ENCODE results near the gene ADARB2. TPM values are rescaled to one million over a fixed set of nuclear protein-coding genes. Genes with fewer than 3 reads are reported as not detected.

ADARB2 gene
- total and polyA plus RNA-seq, 4 experiments from 2014 or later: 13.5 to 14.1 TPM; not detected in 2

GRCh38 chr10:1179346-1180070, 557.8 kb downstream of the ADARB2 start:
- H3K36me3 ChIP-seq (ENCODE audit: insufficient read depth, low read length): no peaks in the 10 kb centered on the region
- ChIA-PET POLR2A (ENCODE audit: partially characterized antibody) (no interaction called here), CTCF (ENCODE audit: partially characterized antibody) (no interaction called here)
- H3K9me3 Mint-ChIP-seq: no peaks in the 10 kb centered on the region
- no peak overlapping the region for H3K4me3 ChIP-seq (ENCODE audit: low read length in 2 of 2)
- no peaks in the 10 kb centered on the region for H3K9me3 ChIP-seq (ENCODE audit: control insufficient read depth in 1 of 2, low read length in 2 of 2)
- no peak overlapping the region for H3K27ac Mint-ChIP-seq
- H3K27ac ChIP-seq (ENCODE audit: low read depth, low read length): no peak overlapping the region
- H3K27me3 Mint-ChIP-seq: peaks cover 3% of the 10 kb centered on the region in 2 donors
- H3K27me3 ChIP-seq (ENCODE audit: insufficient read depth, low read length): no peaks in the 10 kb centered on the region
- H3K36me3 Mint-ChIP-seq: no peaks in the 10 kb centered on the region
- peaks cover 0 to 3% (median 0%) of the 10 kb centered on the region in 4 donors for H3K4me1 Mint-ChIP-seq
- H3K4me1 ChIP-seq (ENCODE audit: insufficient read depth, low read length): no peaks in the 10 kb centered on the region
- DNase-seq: no peak
- intact Hi-C loops (cut with micrococcal nuclease): no loop called here
- H3K4me3 Mint-ChIP-seq: no peak overlapping the region

DNA sequence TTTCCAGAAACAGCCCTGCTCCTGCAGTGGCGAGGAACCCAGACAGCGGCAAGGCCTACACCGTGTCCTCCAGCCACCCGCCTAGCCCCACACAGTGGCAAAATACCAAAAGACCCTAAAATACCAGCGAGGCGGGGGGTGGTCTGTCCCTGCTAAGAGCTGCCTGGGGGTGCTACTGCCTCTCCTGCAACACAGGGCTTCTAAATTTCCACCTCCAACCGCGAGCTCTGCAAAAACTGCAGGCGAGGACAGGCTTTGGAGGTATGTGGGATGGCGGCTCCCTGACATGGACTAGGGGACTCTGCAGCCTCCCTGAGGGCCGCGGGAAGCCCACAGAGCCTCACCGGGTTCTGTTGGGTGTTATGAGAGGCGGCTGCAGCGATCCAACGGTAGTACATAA, 558.8 kb downstream of the ADARB2 start:
- H3K27me3 Mint-ChIP-seq: peaks cover 3 to 5% of the 10 kb centered on the region in 2 donors
- H3K9me3 ChIP-seq (ENCODE audit: control insufficient read depth in 1 of 2, low read length in 2 of 2): no peaks in the 10 kb centered on the region
- H3K36me3 ChIP-seq (ENCODE audit: insufficient read depth, low read length): no peaks in the 10 kb centered on the region
- no peaks in the 10 kb centered on the region for H3K36me3 Mint-ChIP-seq
- peaks cover 0 to 3% (median 0%) of the 10 kb centered on the region in 4 donors for H3K4me1 Mint-ChIP-seq
- H3K9me3 Mint-ChIP-seq: no peaks in the 10 kb centered on the region
- H3K27me3 ChIP-seq (ENCODE audit: insufficient read depth, low read length): no peaks in the 10 kb centered on the region
- no peak overlapping the region for H3K4me3 Mint-ChIP-seq
- no peak overlapping the region for H3K27ac ChIP-seq (ENCODE audit: low read depth, low read length)
- ChIA-PET CTCF (ENCODE audit: partially characterized antibody) (no interaction called here), POLR2A (ENCODE audit: partially characterized antibody) (no interaction called here)
- H3K27ac Mint-ChIP-seq: no peak overlapping the region
- no peaks in the 10 kb centered on the region for H3K4me1 ChIP-seq (ENCODE audit: insufficient read depth, low read length)
- no peak overlapping the region for H3K4me3 ChIP-seq (ENCODE audit: low read length in 2 of 2)
- no peak for DNase-seq
- intact Hi-C loops (cut with micrococcal nuclease): no loop called here

DNA sequence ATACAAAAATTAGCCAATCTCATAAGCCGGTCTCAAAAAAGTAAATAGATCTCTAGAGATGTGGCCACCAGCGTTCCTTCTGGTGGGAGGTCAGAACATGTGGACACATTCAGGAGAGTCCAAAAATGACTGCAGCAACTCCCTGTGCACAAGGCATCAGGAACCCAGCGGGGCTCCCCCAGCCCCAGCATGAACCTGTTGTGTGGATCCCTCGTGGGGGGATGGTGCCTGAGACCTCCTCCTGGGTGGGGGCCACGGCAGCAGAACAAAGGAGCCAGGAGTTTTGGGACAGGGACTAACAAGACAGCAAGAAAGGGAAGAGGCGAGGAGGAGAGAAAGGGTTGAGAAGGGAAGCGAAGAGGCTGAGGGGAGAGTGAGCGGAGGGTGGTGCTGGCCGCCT, 559.4 kb downstream of the ADARB2 start:
- Histone ChIP-seq H3K4me1 (ENCODE audit: insufficient read depth, low read length) (no peaks in the 10 kb centered on the region), H3K9me3 (ENCODE audit: control insufficient read depth in 1 of 2, low read length in 2 of 2) (no peaks in the 10 kb centered on the region), H3K36me3 (ENCODE audit: insufficient read depth, low read length) (no peaks in the 10 kb centered on the region), H3K4me3 (ENCODE audit: low read length in 2 of 2) (no peak overlapping the region), H3K27me3 (ENCODE audit: insufficient read depth, low read length) (no peaks in the 10 kb centered on the region), H3K27ac (ENCODE audit: low read depth, low read length) (no peak overlapping the region)
- DNase-seq: no peak
- H3K27ac Mint-ChIP-seq: peak overlapping the region in 1 of 7 donors; percentile 59
- no peaks in the 10 kb centered on the region for H3K9me3 Mint-ChIP-seq
- H3K27me3 Mint-ChIP-seq: peaks cover 3 to 5% of the 10 kb centered on the region in 2 donors
- H3K36me3 Mint-ChIP-seq: no peaks in the 10 kb centered on the region
- ChIA-PET POLR2A (ENCODE audit: partially characterized antibody) (no interaction called here), CTCF (ENCODE audit: partially characterized antibody) (no interaction called here)
- H3K4me3 Mint-ChIP-seq: no peak overlapping the region
- intact Hi-C loops (cut with micrococcal nuclease): no loop called here
- peaks cover 0 to 3% (median 0%) of the 10 kb centered on the region in 4 donors for H3K4me1 Mint-ChIP-seq

DNA sequence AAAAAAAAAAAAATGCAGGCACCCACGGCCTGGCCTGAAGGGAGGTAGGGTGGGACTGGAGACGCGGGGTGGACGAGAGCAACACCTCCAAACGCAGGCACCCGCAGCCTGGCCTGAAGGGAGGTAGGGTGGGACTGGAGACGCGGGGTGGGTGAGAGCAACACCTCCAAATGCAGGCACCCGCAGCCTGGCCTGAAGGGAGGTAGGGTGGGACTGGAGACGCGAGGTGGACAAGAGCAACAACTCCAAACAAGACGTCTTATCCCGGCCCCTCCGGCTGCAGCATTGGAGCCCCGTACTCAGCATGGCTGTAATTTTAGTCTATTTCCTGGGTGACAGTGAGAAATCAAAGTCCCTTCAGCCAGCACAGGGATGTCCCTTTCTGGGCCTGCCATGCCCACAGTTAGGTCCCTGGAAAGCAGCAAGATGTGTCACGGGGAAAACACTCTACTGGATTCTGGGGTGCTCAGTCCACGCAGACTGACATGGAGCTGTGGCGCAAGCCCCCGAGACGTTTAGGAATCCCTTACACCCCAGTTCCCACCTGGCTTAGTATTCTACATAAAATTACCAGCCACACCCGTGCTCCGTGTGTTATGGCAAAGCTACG, 561.3 kb downstream of the ADARB2 start:
- H3K4me1 Mint-ChIP-seq: peaks cover 0 to 1% (median 0%) of the 10 kb centered on the region in 4 donors
- ChIA-PET CTCF (ENCODE audit: partially characterized antibody) (no interaction called here), POLR2A (ENCODE audit: partially characterized antibody) (no interaction called here)
- no peaks in the 10 kb centered on the region for H3K9me3 Mint-ChIP-seq
- intact Hi-C loops (cut with micrococcal nuclease): no loop called here
- DNase-seq: no peak
- Histone ChIP-seq H3K27ac (ENCODE audit: low read depth, low read length) (no peak overlapping the region), H3K27me3 (ENCODE audit: insufficient read depth, low read length) (no peaks in the 10 kb centered on the region), H3K4me1 (ENCODE audit: insufficient read depth, low read length) (no peaks in the 10 kb centered on the region), H3K9me3 (ENCODE audit: control insufficient read depth in 1 of 2, low read length in 2 of 2) (no peaks in the 10 kb centered on the region), H3K4me3 (ENCODE audit: low read length in 2 of 2) (no peak overlapping the region), H3K36me3 (ENCODE audit: insufficient read depth, low read length) (no peaks in the 10 kb centered on the region)
- no peaks in the 10 kb centered on the region for H3K36me3 Mint-ChIP-seq
- H3K27me3 Mint-ChIP-seq: peaks cover 4 to 5% of the 10 kb centered on the region in 2 donors
- no peak overlapping the region for H3K27ac Mint-ChIP-seq
- no peak overlapping the region for H3K4me3 Mint-ChIP-seq

GRCh38 chr10:1174022-1174421, 563.3 kb downstream of the ADARB2 start:
- no peaks in the 10 kb centered on the region for H3K36me3 Mint-ChIP-seq
- Histone ChIP-seq H3K27me3 (ENCODE audit: insufficient read depth, low read length) (no peaks in the 10 kb centered on the region), H3K9me3 (ENCODE audit: control insufficient read depth in 1 of 2, low read length in 2 of 2) (no peaks in the 10 kb centered on the region), H3K4me1 (ENCODE audit: insufficient read depth, low read length) (no peaks in the 10 kb centered on the region), H3K27ac (ENCODE audit: low read depth, low read length) (no peak overlapping the region), H3K36me3 (ENCODE audit: insufficient read depth, low read length) (no peaks in the 10 kb centered on the region), H3K4me3 (ENCODE audit: low read length in 2 of 2) (no peak overlapping the region)
- no peak overlapping the region for H3K4me3 Mint-ChIP-seq
- ChIA-PET CTCF (ENCODE audit: partially characterized antibody) (no interaction called here), POLR2A (ENCODE audit: partially characterized antibody) (no interaction called here)
- peaks cover 0 to 1% (median 0%) of the 10 kb centered on the region in 4 donors for H3K4me1 Mint-ChIP-seq
- intact Hi-C loops (cut with micrococcal nuclease): no loop called here
- peaks cover 0 to 2% (median 0%) of the 10 kb centered on the region in 8 donors for H3K9me3 Mint-ChIP-seq
- no peak overlapping the region for H3K27ac Mint-ChIP-seq
- no peak for DNase-seq
- peaks cover 2 to 3% of the 10 kb centered on the region in 2 donors for H3K27me3 Mint-ChIP-seq

DNA sequence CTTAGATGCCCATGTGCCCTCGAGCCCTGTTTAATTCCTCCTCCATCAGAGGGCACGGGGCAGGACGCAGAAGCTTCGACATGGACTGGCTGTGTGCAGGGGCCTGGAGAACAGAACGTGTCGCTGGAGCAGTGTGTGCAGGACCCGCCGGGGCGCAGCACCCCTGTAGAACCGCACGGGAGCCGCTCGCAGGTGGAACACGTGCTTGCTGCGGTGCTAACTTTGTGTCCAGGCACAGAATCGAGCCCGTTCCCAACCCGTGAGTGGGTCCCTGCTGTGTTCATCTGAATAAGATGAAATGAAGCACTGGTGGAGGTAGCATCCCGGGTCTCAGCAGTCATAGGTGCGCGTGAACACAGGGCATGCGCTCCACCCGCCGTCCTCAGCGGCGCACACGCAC, 564.2 kb downstream of the ADARB2 start:
- POLR2A ChIA-PET (ENCODE audit: partially characterized antibody): no interaction called here
- no peak for DNase-seq
- H3K4me1 ChIP-seq (ENCODE audit: insufficient read depth, low read length): no peaks in the 10 kb centered on the region
- H3K9me3 Mint-ChIP-seq: peaks cover 0 to 2% (median 0%) of the 10 kb centered on the region in 8 donors
- no peaks in the 10 kb centered on the region for H3K36me3 Mint-ChIP-seq
- intact Hi-C loops (cut with micrococcal nuclease): no loop called here
- no peak overlapping the region for H3K27ac Mint-ChIP-seq
- H3K4me3 ChIP-seq (ENCODE audit: low read length in 2 of 2): no peak overlapping the region
- peaks cover 0 to 1% (median 0%) of the 10 kb centered on the region in 4 donors for H3K4me1 Mint-ChIP-seq
- no peaks in the 10 kb centered on the region for H3K27me3 ChIP-seq (ENCODE audit: insufficient read depth, low read length)
- no peak overlapping the region for H3K27ac ChIP-seq (ENCODE audit: low read depth, low read length)
- CTCF ChIA-PET (ENCODE audit: partially characterized antibody): no interaction called here
- H3K36me3 ChIP-seq (ENCODE audit: insufficient read depth, low read length): no peaks in the 10 kb centered on the region
- H3K9me3 ChIP-seq (ENCODE audit: control insufficient read depth in 1 of 2, low read length in 2 of 2): no peaks in the 10 kb centered on the region
- no peak overlapping the region for H3K4me3 Mint-ChIP-seq
- peaks cover 3 to 4% of the 10 kb centered on the region in 2 donors for H3K27me3 Mint-ChIP-seq

DNA sequence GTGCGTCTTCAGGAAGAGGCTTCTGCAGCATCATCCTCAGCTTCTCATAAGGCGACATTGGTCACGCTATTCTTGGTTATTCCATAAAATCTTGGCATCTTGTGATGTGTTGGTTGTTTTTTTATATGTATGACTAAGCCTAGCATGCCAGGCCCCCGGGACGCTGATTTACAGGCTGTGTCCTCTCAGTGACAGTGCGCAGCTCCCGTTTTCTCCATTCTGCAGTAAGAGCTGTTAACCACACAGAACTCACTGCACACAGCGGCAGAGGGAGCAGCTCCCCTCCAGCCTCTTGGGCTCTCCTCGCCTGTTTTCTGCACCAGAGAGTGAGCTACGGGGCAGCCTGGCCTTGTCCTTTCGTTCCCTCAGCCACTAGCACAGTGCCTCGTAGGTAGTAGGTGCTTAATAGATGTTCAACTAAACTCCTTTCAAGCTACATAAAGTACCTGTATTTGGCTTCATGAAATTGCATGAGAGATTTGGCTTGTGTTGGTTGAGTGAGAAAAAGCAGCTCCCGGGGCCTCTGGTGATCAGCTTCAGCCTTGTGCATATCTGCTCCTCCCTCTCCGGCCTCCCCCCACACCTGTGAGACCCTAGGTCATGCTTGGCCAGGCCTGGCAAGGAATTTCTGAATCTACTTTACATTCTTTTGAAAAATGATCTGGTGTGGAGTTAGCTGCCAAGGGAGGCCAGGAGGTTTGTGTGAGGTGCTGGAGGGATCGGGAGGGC, 564.9 kb downstream of the ADARB2 start:
- no peaks in the 10 kb centered on the region for H3K36me3 Mint-ChIP-seq
- H3K27ac Mint-ChIP-seq: peak overlapping the region in 2 of 7 donors; percentile 51 to 81
- CTCF ChIA-PET (ENCODE audit: partially characterized antibody): interaction anchor here (0.5 kb wide), 1 partner anchor 188 kb away, joined by 3 read pairs; no protein-coding TSS in a partner anchor
- H3K27me3 Mint-ChIP-seq: peaks cover 5 to 7% of the 10 kb centered on the region in 2 donors
- H3K4me3 Mint-ChIP-seq: no peak overlapping the region
- peaks cover 0 to 2% (median 0%) of the 10 kb centered on the region in 8 donors for H3K9me3 Mint-ChIP-seq
- peaks cover 0 to 1% (median 0%) of the 10 kb centered on the region in 4 donors for H3K4me1 Mint-ChIP-seq
- Histone ChIP-seq H3K36me3 (ENCODE audit: insufficient read depth, low read length) (no peaks in the 10 kb centered on the region), H3K27ac (ENCODE audit: low read depth, low read length) (no peak overlapping the region), H3K27me3 (ENCODE audit: insufficient read depth, low read length) (no peaks in the 10 kb centered on the region), H3K9me3 (ENCODE audit: control insufficient read depth in 1 of 2, low read length in 2 of 2) (no peaks in the 10 kb centered on the region), H3K4me1 (ENCODE audit: insufficient read depth, low read length) (no peaks in the 10 kb centered on the region), H3K4me3 (ENCODE audit: low read length in 2 of 2) (no peak overlapping the region)
- POLR2A ChIA-PET (ENCODE audit: partially characterized antibody): no interaction called here
- intact Hi-C loops (cut with micrococcal nuclease): no loop called here
- no peak for DNase-seq
